Fibroblast of lung (primary cell): ENCODE results near the gene YBX1. TPM values are rescaled to one million over a fixed set of nuclear protein-coding genes. Genes with fewer than 3 reads are reported as not detected.

Experiments
- DNase-seq, 2 donors: peaks; one replicate each; pipeline versions ENCODE4 v3.0.0 to v3.0.0-alpha.2; 2010; ENCODE audit warnings: low read depth in 2 of 2
- H2AFZ ChIP-seq: 2 replicates; pipeline ENCODE4 v1.5.1; 2012; ENCODE audit warnings: low read length, control low read depth, inconsistent platforms
- H3K27ac ChIP-seq: 2 replicates; pipeline ENCODE4 v1.5.1; 2011; ENCODE audit warnings: low read length, control low read depth; ENCODE audit not compliant: insufficient read depth
- H3K27me3 ChIP-seq: 2 replicates; pipeline ENCODE4 v1.5.1; 2011; ENCODE audit warnings: mild to moderate bottlenecking, low read length; ENCODE audit not compliant: control insufficient read depth, insufficient read depth
- H3K36me3 ChIP-seq: 2 replicates; pipeline ENCODE4 v1.5.1; 2011; ENCODE audit warnings: low read length; ENCODE audit not compliant: control insufficient read depth, insufficient read depth
- H3K4me1 ChIP-seq: 2 replicates; pipeline ENCODE4 v1.5.1; 2011; ENCODE audit warnings: low read length; ENCODE audit not compliant: control insufficient read depth, insufficient read depth; ENCODE audit errors: extremely low read depth
- H3K4me2 ChIP-seq: 2 replicates; pipeline ENCODE4 v1.5.1; 2011; ENCODE audit warnings: low read length, control low read depth; ENCODE audit not compliant: insufficient read depth; ENCODE audit errors: extremely low read depth
- H3K4me3 ChIP-seq, 4 experiments: fragments of 200-600 bp in 1 of 4; sonication (generic) in 1 of 4; replicated peaks in 1 of 4; 2 replicates each; pipeline ENCODE4 v1.5.1; 2011 to 2016; ENCODE audit warnings: low read length in 4 of 4, low read depth in 3 of 4, mild to moderate bottlenecking in 3 of 4, control low read depth in 2 of 4, inconsistent platforms in 1 of 4, mixed read lengths in 1 of 4; ENCODE audit not compliant: insufficient read depth in 1 of 4; ENCODE audit errors: control extremely low read depth in 1 of 4
- H3K79me2 ChIP-seq: 2 replicates; pipeline ENCODE4 v1.5.1; 2012; ENCODE audit warnings: mild to moderate bottlenecking, low read length, inconsistent platforms; ENCODE audit not compliant: control insufficient read depth, insufficient read depth
- H3K9ac ChIP-seq: 2 replicates; pipeline ENCODE4 v1.5.1; 2011; ENCODE audit warnings: mild to moderate bottlenecking, low read length, control low read depth; ENCODE audit not compliant: insufficient read depth
- H3K9me3 ChIP-seq: 2 replicates; pipeline ENCODE4 v1.5.1; 2012; ENCODE audit warnings: low read depth, low read length; ENCODE audit not compliant: control insufficient read depth, insufficient read depth
- H4K20me1 ChIP-seq: 2 replicates; pipeline ENCODE4 v1.5.1; 2011; ENCODE audit warnings: low read length; ENCODE audit not compliant: control insufficient read depth, insufficient read depth; ENCODE audit errors: extremely low read depth
- CTCF ChIP-seq, 2 donors: IDR thresholded peaks in 1 of 2; conservative IDR thresholded peaks in 1 of 2; 1 replicate in 1 of 2; 2 replicates in 1 of 2; pipeline ENCODE4 v1.5.1; 2011 to 2012; ENCODE audit warnings: low read length in 2 of 2, control low read depth in 1 of 2, inconsistent platforms in 1 of 2, low read depth in 1 of 2, mild to moderate bottlenecking in 1 of 2
- EZH2 ChIP-seq: IDR thresholded peaks from 2 replicates; pipeline ENCODE4 v1.5.1; 2012; ENCODE audit warnings: low read length, control low read depth, mild to moderate bottlenecking; ENCODE audit errors: missing control alignments
- polyA plus RNA-seq, 2 donors: library from polyadenylated mRNA; depleted of rRNA in 1 of 2; stranded (reverse) in 1 of 2; unstranded in 1 of 2; fragments of >200 nt; gene quantifications; 2 replicates each; pipeline ENCODE4 v1.2.1, GENCODE V29; 2011 to 2012; ENCODE audit warnings: missing spikeins in 1 of 2
- total RNA-seq: library from RNA; depleted of rRNA; stranded (reverse); fragments of >200 nt; gene quantifications from 2 replicates; pipeline ENCODE4 v1.2.1, GENCODE V29; 2014

The YBX1 gene
- total and polyA plus RNA-seq, 2 donors (not counting 1 experiment from before 2014, with no cell fraction given): 795 to 799 TPM

GRCh38 chr1:42747125-42747524 is 64.9 kb downstream of the YBX1 start:
- H3K36me3 ChIP-seq: peaks cover 34% of the 10 kb centered on the region

GRCh38 chr1:42748021-42748420 is 65.8 kb downstream of the YBX1 start:
- no peaks in the 10 kb centered on the region for H3K79me2 ChIP-seq
- peaks cover 2% of the 10 kb centered on the region for H4K20me1 ChIP-seq
- H3K4me1 ChIP-seq: no peaks in the 10 kb centered on the region
- H3K27me3 ChIP-seq: no peaks in the 10 kb centered on the region
- H3K4me2 ChIP-seq: no peak overlapping the region
- H3K27ac ChIP-seq: no peak overlapping the region
- H3K36me3 ChIP-seq: peaks cover 34% of the 10 kb centered on the region
- H3K9ac ChIP-seq: no peak overlapping the region
- H3K4me3 ChIP-seq: no peak overlapping the region
- H2AFZ ChIP-seq: no peak overlapping the region
- no peak for TF ChIP-seq CTCF (conservative IDR thresholded peaks at IDR 0.05 in 1 of 2, IDR thresholded peaks at IDR 0.05 in 1 of 2; ENCODE audit: low read depth in 1 of 2, low read length in 2 of 2)
- TF ChIP-seq EZH2: no peak
- DNase-seq: no peak
- no peaks in the 10 kb centered on the region for H3K9me3 ChIP-seq

More at GRCh38 chr1:42747125-42747524, 64.9 kb downstream of the YBX1 start:
- Histone ChIP-seq H3K27me3 (no peaks in the 10 kb centered on the region), H3K79me2 (no peaks in the 10 kb centered on the region), H3K4me1 (no peaks in the 10 kb centered on the region), H3K9me3 (no peaks in the 10 kb centered on the region), H4K20me1 (peaks cover 2% of the 10 kb centered on the region), H3K4me3 (no peak overlapping the region), H3K4me2 (no peak overlapping the region), H3K27ac (no peak overlapping the region), H3K9ac (no peak overlapping the region), H2AFZ (no peak overlapping the region)
- DNase-seq: peak in 1 of 2 donors; percentile 20
- no peak for TF ChIP-seq EZH2
- peak; percentile 48 to 61 for TF ChIP-seq CTCF (conservative IDR thresholded peaks at IDR 0.05 in 1 of 2, IDR thresholded peaks at IDR 0.05 in 1 of 2; ENCODE audit: low read depth in 1 of 2, low read length in 2 of 2)

- Histone ChIP-seq H3K36me3 (peaks cover 34% of the 10 kb centered on the region), H4K20me1 (peaks cover 2% of the 10 kb centered on the region), H2AFZ (no peak overlapping the region), H3K4me2 (no peak overlapping the region), H3K27ac (no peak overlapping the region), H3K9ac (no peak overlapping the region), H3K4me1 (peaks cover 2% of the 10 kb centered on the region), H3K27me3 (no peaks in the 10 kb centered on the region), H3K79me2 (no peaks in the 10 kb centered on the region), H3K9me3 (no peaks in the 10 kb centered on the region), H3K4me3 (no peak overlapping the region)
- TF ChIP-seq EZH2 (no peak), CTCF (conservative IDR thresholded peaks at IDR 0.05 in 1 of 2, IDR thresholded peaks at IDR 0.05 in 1 of 2; ENCODE audit: low read depth in 1 of 2, low read length in 2 of 2) (no peak)
- DNase-seq: no peak
Measured at GRCh38 chr1:42748461-42749410, 66.5 kb downstream of the YBX1 start.
